Measurements from ENCODE around the gene TTC6. TPM values are rescaled to one million over a fixed set of nuclear protein-coding genes. Genes with fewer than 3 reads are reported as not detected.

Gene TTC6
- polyA plus RNA-seq, 3 donors from 2014 or later, result not detected

Other genes starting within 250 kb of the TTC6 start
- gene FOXA1, start 380 bp upstream of the TTC6 start, polyA plus RNA-seq, result not detected